Kidney tubule cell (primary cell): ENCODE results near the gene ZNF574.

Experiments used
- DNase-seq: peaks from one replicate; pipeline ENCODE4 v3.0.0-alpha.2; 2018; ENCODE audit warnings: low spot score

Gene ZNF574

DNA sequence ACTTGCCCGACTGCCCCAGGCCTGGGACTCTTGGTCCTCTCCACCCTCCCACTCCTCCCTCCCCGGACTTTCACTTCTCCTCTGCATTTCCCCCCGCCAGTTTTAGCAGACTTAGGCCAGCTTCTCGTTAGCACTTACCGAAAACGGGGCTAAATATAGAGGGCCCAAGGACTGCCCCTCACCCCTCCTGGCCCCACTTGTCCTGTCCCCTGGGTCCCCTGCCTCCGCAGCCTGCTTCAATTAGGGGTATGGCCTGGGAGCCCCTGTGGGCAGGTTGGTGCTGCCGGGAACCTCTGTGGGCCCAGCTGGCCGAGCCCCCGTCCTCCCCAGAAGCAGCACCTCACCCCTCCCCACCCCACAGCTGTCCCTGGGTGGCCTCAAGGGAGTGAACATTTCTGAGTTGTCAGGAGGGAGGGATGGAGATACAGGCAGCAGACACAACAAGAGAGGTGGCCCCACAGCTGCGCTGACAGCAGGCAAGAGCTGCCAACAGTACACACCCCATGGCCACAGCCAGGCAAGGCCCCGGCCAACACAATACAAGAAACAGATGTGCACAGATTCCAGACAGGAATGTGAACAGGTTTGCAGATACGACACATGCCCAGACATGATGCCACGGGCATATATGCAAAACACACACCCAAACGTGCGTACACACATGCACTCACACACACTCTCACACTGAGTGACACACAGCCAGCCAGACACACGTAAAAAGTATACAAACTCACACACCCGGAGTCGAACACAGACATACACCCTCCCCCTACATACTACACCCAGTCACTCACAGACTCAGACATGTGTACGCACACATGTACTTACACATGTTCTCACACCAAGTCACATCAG, 53.7 kb downstream of the ZNF574 start:
- DNase-seq, result no peak

DNA sequence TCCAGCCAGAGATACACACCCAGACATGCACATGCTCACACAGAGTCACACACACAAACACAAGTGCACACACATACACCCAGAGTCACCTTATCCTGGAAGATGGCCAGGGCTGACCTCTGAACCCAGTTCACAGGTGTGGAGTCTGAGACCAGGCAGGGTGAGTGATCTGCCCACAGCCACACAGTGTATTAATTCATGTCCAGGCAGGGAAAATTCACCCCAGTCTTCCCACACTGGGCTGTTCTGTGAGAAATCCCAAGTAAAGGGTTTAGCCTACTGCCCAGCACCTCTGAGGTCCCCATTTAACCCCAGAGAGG, 54.2 kb downstream of the ZNF574 start:
- no peak for DNase-seq
